Thymus (tissue), 11 donors: ENCODE results near the gene CGREF1. TPM values are rescaled to one million over a fixed set of nuclear protein-coding genes. Genes with fewer than 3 reads are reported as not detected.

ENCODE experiments used
- DNase-seq, 9 donors: peaks; one replicate each; pipeline ENCODE4 v3.0.0-alpha.2; 2013; ENCODE audit warnings: low spot score in 9 of 9, low read depth in 6 of 9, missing footprints in 1 of 9
- H3K27ac ChIP-seq, 2 donors: one replicate each; pipeline ENCODE4 v1.5.1; 2013; ENCODE audit warnings: control low read depth in 1 of 2, low read depth in 1 of 2, low read length in 1 of 2, mild to moderate bottlenecking in 1 of 2, moderate library complexity in 1 of 2
- H3K27me3 ChIP-seq, 2 donors: one replicate each; pipeline ENCODE4 v1.5.1; 2013; ENCODE audit warnings: low read length in 1 of 2; ENCODE audit not compliant: control insufficient read depth in 2 of 2, insufficient read depth in 1 of 2
- H3K36me3 ChIP-seq, 2 donors: one replicate each; pipeline ENCODE4 v1.5.1; 2013; ENCODE audit warnings: low read length in 1 of 2, mild to moderate bottlenecking in 1 of 2, moderate library complexity in 1 of 2; ENCODE audit not compliant: control insufficient read depth in 2 of 2, insufficient read depth in 2 of 2
- H3K4me1 ChIP-seq, 2 donors: one replicate each; pipeline ENCODE4 v1.5.1; 2013; ENCODE audit warnings: low read length in 2 of 2; ENCODE audit not compliant: control insufficient read depth in 2 of 2, insufficient read depth in 2 of 2
- H3K4me3 ChIP-seq, 2 donors: one replicate each; pipeline ENCODE4 v1.5.1; 2013; ENCODE audit warnings: low read length in 2 of 2, control low read depth in 1 of 2, mild to moderate bottlenecking in 1 of 2
- H3K9me3 ChIP-seq, 2 donors: one replicate each; pipeline ENCODE4 v1.5.1; 2013; ENCODE audit warnings: low read length in 1 of 2, mild to moderate bottlenecking in 1 of 2; ENCODE audit not compliant: control insufficient read depth in 2 of 2, insufficient read depth in 1 of 2
- whole genome bisulfite sequencing: extraction: QIAGEN DNeasy Blood & Tissue Kit; methylation state at CpG from one replicate; pipeline ENCODE4 v1.1.7; 2013; 5-methylcytosine and 5-hydroxymethylcytosine counted together
- polyA plus RNA-seq: library from polyadenylated mRNA; stranded (reverse); fragments of 200-250 nt; gene quantifications from one replicate; pipeline ENCODE4 v1.2.3, GENCODE V29; 2013
- total RNA-seq: library from RNA; stranded (reverse); fragments of 120-200 nt; gene quantifications from one replicate; pipeline ENCODE4 v1.2.4, GENCODE V29; 2013
- donor health status: healthy.

CGREF1 gene
- total and polyA plus RNA-seq, 2 donors = 0.43 to 0.57 TPM

DNA sequence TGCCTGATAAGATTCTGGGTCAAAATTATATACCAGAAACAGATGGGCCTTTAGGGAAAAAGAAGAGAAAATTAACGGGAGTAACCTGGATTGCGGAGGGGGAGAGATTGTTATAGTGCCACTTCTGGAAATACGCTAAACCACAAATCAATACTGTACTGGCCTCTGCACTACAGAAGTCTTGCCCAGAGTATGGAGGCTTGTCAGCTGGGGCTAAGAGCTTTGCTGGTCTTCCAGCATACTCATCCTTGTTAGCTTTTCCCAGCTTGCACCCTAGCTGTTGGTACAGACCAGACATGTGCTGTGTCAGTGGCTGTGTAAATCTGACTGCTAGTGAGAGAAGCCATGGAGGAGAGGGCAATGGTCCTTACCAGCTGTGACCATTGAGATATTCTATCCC, 58.6 kb downstream of the CGREF1 start:
- Histone ChIP-seq H3K9me3 (no peaks in the 10 kb centered on the region), H3K27ac (no peak overlapping the region), H3K4me1 (no peaks in the 10 kb centered on the region), H3K36me3 (peaks cover 44 to 45% of the 10 kb centered on the region in 2 donors), H3K27me3 (no peaks in the 10 kb centered on the region), H3K4me3 (no peak overlapping the region)
- DNase-seq = no peak
- 98% methylated on average over 3 of the region's 3 CpGs for WGBS

DNA sequence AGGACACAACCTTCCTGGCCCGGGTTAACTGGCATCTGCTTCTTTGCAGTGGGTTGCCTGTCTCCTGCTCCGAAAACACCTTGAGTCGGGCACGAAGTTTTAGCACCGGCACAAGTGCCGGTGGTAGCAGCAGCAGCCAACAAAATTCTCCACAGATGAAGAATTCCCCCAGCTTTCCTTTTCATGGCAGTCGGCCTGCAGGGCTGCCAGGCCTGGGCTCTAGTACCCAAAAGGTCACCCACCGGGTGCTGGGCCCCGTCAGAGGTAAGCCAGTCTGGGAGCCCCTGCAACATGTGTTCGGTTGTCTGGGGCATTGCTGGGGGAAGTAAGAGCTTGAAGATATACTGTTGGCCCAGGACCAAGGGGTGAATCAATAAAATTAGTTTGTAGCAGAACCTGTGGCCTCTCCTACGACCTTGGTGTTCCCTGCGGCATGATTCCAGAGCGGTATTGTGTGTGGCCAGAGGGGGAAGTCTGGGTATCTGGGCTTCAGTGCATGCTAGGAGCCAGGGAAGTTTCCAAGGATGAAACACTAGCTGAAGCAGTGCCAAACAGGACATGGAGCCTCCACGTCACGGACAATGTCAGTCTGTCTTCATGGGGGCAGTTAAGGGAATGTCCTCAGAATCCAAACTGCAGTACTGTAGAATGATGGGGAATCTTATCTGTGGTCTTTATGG, 59.6 kb downstream of the CGREF1 start:
- WGBS = 96% methylated on average over 15 of the region's 15 CpGs
- H3K36me3 ChIP-seq = peaks cover 48 to 53% of the 10 kb centered on the region in 2 donors

DNA sequence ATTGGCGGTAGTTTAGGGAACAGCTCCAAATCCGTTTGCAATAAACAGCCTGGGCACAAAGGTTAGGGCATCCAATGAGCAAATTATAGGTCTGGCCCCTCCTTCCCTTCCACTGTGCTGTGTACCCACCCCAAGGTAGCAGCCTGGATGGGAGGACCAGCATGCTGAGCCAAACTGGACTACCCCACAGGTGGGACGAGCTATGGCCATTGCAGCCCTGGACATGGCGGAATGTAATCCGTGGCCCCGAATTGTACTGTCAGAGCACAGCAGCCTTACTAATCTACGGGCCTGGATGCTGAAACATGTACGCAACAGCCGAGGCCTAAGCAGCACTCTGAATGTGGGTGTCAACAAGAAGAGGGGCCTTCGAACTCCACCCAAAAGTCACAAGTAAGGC, 60.7 kb downstream of the CGREF1 start:
- H3K27me3 ChIP-seq = no peaks in the 10 kb centered on the region
- no peaks in the 10 kb centered on the region for H3K4me1 ChIP-seq
- peaks cover 59 to 60% of the 10 kb centered on the region in 2 donors for H3K36me3 ChIP-seq
- DNase-seq = no peak
- H3K9me3 ChIP-seq = no peaks in the 10 kb centered on the region
- WGBS = 99% methylated on average over 10 of the region's 10 CpGs
- H3K27ac ChIP-seq = no peak overlapping the region
- H3K4me3 ChIP-seq = no peak overlapping the region

More for the DNA sequence above, 59.6 kb downstream of the CGREF1 start:
- no peaks in the 10 kb centered on the region for H3K9me3 ChIP-seq
- H3K4me3 ChIP-seq = no peak overlapping the region
- no peak for DNase-seq
- no peaks in the 10 kb centered on the region for H3K27me3 ChIP-seq
- H3K27ac ChIP-seq = no peak overlapping the region
- H3K4me1 ChIP-seq = no peaks in the 10 kb centered on the region

DNA sequence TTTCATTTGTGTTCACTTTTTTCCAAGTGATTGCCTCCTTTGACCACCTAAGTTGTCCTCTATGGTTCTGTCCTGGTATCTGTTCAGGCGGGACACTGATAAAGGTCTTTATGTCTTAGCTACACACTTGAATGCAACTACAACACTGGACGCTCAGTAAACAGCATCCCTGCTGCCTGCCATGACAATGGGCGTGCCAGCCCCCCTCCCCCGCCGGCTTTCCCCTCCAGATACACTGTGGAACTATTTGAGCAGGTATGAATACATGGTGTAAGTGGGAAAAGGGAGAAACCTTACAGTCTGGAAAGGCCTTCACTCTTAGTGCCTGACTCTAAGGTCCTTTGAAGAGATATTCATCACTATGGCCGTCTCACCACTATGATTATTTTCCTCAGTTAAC, 61.7 kb downstream of the CGREF1 start:
- H3K27me3 ChIP-seq = no peaks in the 10 kb centered on the region

DNA sequence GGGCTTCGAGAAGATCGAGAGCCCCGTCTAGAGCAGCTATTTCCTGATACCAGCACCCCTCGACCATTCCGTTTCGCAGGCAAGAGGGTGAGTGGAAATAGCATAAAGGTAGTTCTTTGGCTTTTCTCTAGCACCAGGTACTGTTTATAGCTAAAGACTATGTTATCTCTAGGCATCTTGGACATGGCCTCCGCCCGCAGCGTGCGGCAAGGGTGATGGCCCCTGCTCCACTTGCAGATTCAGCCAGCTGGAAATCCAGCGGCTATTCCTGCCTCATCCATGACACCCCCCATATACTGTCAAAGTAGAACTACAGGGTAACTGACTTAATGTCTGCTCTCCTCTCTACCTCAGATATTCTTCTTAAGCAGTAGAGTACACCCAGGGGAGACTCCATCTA, 64.2 kb downstream of the CGREF1 start:
- no peak for DNase-seq

More for the DNA sequence above, 61.7 kb downstream of the CGREF1 start:
- Histone ChIP-seq H3K4me3 (no peak overlapping the region), H3K4me1 (peaks cover 0 to 2% of the 10 kb centered on the region in 2 donors), H3K9me3 (no peaks in the 10 kb centered on the region), H3K27ac (no peak overlapping the region), H3K36me3 (peaks cover 54 to 56% of the 10 kb centered on the region in 2 donors)
- DNase-seq = no peak
- WGBS = 97% methylated on average over 6 of the region's 6 CpGs

DNA sequence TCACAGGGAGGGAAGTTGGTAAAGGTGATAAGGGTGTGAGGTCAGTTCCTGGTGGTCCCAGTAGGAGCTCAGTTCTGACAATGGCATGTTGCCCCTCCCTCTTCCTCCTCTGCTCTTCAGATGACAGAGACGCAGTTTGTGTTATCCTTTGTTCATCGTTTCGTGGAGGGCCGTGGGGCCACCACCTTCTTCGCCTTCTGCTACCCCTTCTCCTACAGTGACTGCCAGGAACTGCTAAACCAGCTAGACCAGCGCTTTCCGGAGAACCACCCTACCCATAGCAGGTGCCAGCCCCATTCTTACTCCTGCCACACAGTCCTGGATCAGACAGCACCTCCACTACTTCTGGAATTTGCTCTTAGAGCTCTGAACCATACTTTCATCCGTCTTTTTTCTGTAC, 65.2 kb downstream of the CGREF1 start:
- peaks cover 4 to 21% of the 10 kb centered on the region in 2 donors for H3K4me1 ChIP-seq
- DNase-seq = no peak
- no peak overlapping the region for H3K4me3 ChIP-seq
- WGBS = 97% methylated on average over 8 of the region's 8 CpGs
- H3K36me3 ChIP-seq = peaks cover 44 to 48% of the 10 kb centered on the region in 2 donors
- H3K9me3 ChIP-seq = no peaks in the 10 kb centered on the region
- H3K27ac ChIP-seq = no peak overlapping the region
- H3K27me3 ChIP-seq = peaks cover 0 to 13% of the 10 kb centered on the region in 2 donors

More for the DNA sequence above, 64.2 kb downstream of the CGREF1 start:
- H3K27me3 ChIP-seq = peaks cover 0 to 9% of the 10 kb centered on the region in 2 donors
- H3K4me1 ChIP-seq = peaks cover 4 to 17% of the 10 kb centered on the region in 2 donors
- H3K9me3 ChIP-seq = no peaks in the 10 kb centered on the region
- H3K4me3 ChIP-seq = no peak overlapping the region
- H3K27ac ChIP-seq = no peak overlapping the region
- peaks cover 48 to 56% of the 10 kb centered on the region in 2 donors for H3K36me3 ChIP-seq
- 98% methylated on average over 11 of the region's 11 CpGs for WGBS

DNA sequence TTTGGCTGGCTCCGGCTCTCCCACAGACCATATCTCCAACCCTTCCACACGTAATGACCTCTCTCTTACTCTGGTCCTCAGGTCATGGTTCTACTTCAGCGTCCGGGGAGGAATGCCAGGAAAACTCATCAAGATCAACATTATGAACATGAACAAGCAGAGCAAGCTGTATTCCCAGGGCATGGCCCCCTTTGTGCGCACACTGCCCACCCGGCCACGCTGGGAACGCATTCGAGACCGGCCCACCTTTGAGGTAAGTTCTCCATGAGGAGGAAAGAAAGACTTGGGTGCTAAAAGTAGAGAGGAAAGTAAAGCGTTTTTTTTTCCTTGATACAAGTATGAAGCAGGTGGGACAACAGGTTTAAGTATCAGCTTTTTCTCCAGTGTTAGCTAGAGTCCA, 65.6 kb downstream of the CGREF1 start:
- WGBS = 96% methylated on average over 11 of the region's 11 CpGs
- H3K4me3 ChIP-seq = no peak overlapping the region
- H3K27ac ChIP-seq = no peak overlapping the region
- H3K27me3 ChIP-seq = peaks cover 0 to 13% of the 10 kb centered on the region in 2 donors
- no peaks in the 10 kb centered on the region for H3K9me3 ChIP-seq
- no peak for DNase-seq
- peaks cover 42 to 44% of the 10 kb centered on the region in 2 donors for H3K36me3 ChIP-seq
- H3K4me1 ChIP-seq = peaks cover 4 to 21% of the 10 kb centered on the region in 2 donors

DNA sequence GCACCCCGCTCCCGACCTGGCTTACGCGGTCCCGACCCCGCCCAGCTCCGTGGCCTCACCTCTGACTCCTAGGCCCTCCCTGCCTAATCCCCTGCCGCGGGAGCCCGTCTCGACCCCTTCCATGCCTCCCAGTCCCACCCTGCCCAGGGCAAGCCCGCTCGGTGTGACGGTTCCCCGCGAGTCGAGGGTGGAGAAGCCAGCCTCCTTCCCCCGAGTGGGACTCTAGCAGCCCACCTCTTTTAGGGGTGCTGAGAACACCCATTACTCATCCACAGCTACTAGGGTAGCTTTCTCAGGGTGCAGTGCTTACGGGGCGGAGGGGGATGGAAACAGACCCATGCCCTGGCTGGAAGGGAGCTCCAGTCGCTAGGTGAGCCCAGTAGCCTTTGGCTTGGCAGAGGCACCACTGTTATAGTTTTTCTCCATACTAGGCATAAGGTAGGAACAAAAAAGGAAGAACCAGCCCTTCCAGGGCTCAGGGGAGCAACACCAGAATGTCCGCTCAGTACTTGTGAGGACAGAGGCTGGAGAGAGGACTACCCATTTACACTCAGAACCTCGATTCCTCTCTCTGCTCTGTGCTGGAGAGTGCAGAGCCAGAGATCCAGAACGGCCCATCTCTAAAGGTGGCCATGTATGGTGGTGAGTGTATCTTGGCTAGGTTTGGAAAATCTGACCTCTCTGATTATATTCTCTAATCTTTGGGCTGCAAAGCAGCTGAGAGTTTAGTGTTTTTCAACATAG, 66.9 kb downstream of the CGREF1 start:
- Histone ChIP-seq H3K9me3 (no peaks in the 10 kb centered on the region), H3K27ac (peak overlapping the region in 1 of 2 donors; percentile 91), H3K27me3 (peaks cover 0 to 13% of the 10 kb centered on the region in 2 donors), H3K4me1 (peaks cover 4 to 21% of the 10 kb centered on the region in 2 donors), H3K4me3 (peak overlapping the region; percentile 81 to 83), H3K36me3 (peaks cover 32 to 38% of the 10 kb centered on the region in 2 donors)
- peak in 1 of 9 donors; percentile 26 for DNase-seq
- WGBS = 10% methylated on average over 24 of the region's 24 CpGs
